Measurements from ENCODE around the gene CYP4A11. TPM values are rescaled to one million over a fixed set of nuclear protein-coding genes. Genes with fewer than 3 reads are reported as not detected.
"Not testable (repeated sequence)": the region's sequence is repeated elsewhere in the genome, so short reads cannot be mapped to it uniquely, and the experiment has no call there.

Gene CYP4A11
- total RNA-seq, 2 experiments from 2014 or later, result not detected

DNA sequence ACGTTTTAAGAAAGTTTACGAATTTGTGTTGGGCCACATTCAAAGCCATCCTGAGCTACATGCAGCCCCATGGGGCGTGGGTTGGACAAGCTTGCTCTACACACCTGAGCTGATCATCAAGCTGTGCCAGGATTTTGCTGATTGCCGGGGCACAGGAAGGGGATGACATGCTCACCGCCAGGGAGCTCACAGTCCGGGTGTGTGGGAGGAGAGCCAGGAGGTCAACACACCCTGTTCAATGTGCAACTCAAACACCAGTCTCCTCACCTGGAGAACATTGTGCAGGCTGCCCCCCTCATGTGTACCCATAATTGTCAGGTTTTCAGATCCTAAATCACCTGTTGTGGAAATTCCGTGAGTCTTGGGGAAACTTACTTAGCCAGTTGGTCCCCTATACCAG is 969 bp downstream of the CYP4A11 start:
- no peak overlapping the region for H3K27ac Mint-ChIP-seq
- peaks cover 12% of the 10 kb centered on the region for H3K27me3 Mint-ChIP-seq
- no peak overlapping the region for H3K4me3 Mint-ChIP-seq
- DNase-seq, result no peak
- no peaks in the 10 kb centered on the region for H3K4me1 Mint-ChIP-seq
- H3K36me3 Mint-ChIP-seq, result no peaks in the 10 kb centered on the region
- H3K9me3 Mint-ChIP-seq, result no peaks in the 10 kb centered on the region

GRCh38 chr1:46937270-46937669 is 4.0 kb downstream of the CYP4A11 start:
- no peak overlapping the region for H3K27ac Mint-ChIP-seq

DNA sequence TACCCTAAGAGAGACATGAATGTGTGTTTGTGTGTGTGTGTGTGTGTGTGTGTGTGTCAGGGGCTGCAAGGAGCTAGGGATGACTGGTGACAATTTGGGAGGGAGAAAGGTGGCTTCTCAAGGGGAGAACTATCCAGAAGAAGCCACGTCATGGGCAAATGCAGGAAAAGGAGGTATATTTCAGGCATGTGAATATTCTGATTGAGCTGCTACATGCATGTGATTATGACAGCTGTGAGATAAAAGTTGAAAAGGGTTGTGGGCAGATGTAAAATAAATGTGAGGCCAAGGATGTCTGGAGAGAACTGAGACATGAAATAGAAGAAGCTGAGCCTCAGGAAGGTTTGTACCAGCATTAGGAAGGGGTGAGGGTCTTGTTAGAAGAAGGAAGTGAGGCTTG is 4.5 kb downstream of the CYP4A11 start:
- H3K4me1 Mint-ChIP-seq, result no peaks in the 10 kb centered on the region
- H3K27me3 Mint-ChIP-seq, result peaks cover 8% of the 10 kb centered on the region
- H3K36me3 Mint-ChIP-seq, result no peaks in the 10 kb centered on the region
- no peak for DNase-seq
- H3K9me3 Mint-ChIP-seq, result no peaks in the 10 kb centered on the region
- H3K4me3 Mint-ChIP-seq, result no peak overlapping the region
- H3K27ac Mint-ChIP-seq, result no peak overlapping the region

More at GRCh38 chr1:46937270-46937669, 4.0 kb downstream of the CYP4A11 start:
- peaks cover 8% of the 10 kb centered on the region for H3K27me3 Mint-ChIP-seq
- H3K4me3 Mint-ChIP-seq, result no peak overlapping the region
- H3K36me3 Mint-ChIP-seq, result no peaks in the 10 kb centered on the region
- H3K4me1 Mint-ChIP-seq, result no peaks in the 10 kb centered on the region
- no peak for DNase-seq
- no peaks in the 10 kb centered on the region for H3K9me3 Mint-ChIP-seq

- not testable (repeated sequence) for H3K4me3 Mint-ChIP-seq, H3K27me3 Mint-ChIP-seq, H3K9me3 Mint-ChIP-seq, H3K36me3 Mint-ChIP-seq, DNase-seq, H3K27ac Mint-ChIP-seq, H3K4me1 Mint-ChIP-seq
Observed at GRCh38 chr1:46934852-46935251, 6.4 kb downstream of the CYP4A11 start.

- not testable (repeated sequence) for H3K9me3 Mint-ChIP-seq, H3K4me1 Mint-ChIP-seq, H3K27ac Mint-ChIP-seq, H3K4me3 Mint-ChIP-seq, H3K36me3 Mint-ChIP-seq, DNase-seq
- H3K27me3 Mint-ChIP-seq, result peaks cover 15% of the 10 kb centered on the region
Observed at GRCh38 chr1:46932020-46932419, 9.3 kb downstream of the CYP4A11 start.

GRCh38 chr1:46931151-46931550 is 10.1 kb downstream of the CYP4A11 start:
- no peak overlapping the region for H3K4me3 Mint-ChIP-seq
- no peaks in the 10 kb centered on the region for H3K4me1 Mint-ChIP-seq
- no peaks in the 10 kb centered on the region for H3K36me3 Mint-ChIP-seq
- no peaks in the 10 kb centered on the region for H3K9me3 Mint-ChIP-seq
- peaks cover 19% of the 10 kb centered on the region for H3K27me3 Mint-ChIP-seq
- no peak for DNase-seq
- no peak overlapping the region for H3K27ac Mint-ChIP-seq

DNA sequence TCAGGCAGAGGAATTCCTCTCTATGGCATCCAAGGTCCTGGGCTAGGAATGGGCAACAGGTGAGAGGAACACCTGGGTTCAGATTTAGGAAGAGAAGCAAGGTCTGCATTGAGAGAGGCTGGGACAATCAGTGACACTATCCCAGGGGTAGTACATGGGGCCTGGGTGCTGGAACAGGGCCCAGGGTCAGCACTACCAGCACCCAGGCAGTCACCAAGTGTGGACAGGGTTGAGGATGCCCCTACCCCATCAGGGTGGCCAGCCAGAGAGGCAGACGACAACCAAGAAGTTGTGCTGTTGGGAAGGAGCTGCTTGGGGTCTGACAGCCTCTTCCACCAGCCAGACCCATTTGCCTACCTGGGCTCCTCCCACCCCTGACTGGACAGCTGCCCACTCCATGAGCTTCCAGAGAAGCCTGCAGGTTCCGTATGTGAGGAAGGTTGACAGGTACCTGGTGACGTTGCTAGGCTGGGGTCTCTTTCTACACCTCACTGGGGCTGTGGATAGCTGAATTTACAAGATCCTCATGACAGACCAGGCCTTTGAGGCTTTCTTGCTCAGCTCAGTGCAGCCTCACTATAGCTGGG is 13.9 kb downstream of the CYP4A11 start:
- H3K36me3 Mint-ChIP-seq, result no peaks in the 10 kb centered on the region
- no peak for DNase-seq
- H3K27me3 Mint-ChIP-seq, result peaks cover 42% of the 10 kb centered on the region
- H3K4me1 Mint-ChIP-seq, result no peaks in the 10 kb centered on the region
- no peak overlapping the region for H3K4me3 Mint-ChIP-seq
- peaks cover 10% of the 10 kb centered on the region for H3K9me3 Mint-ChIP-seq
- H3K27ac Mint-ChIP-seq, result no peak overlapping the region

DNA sequence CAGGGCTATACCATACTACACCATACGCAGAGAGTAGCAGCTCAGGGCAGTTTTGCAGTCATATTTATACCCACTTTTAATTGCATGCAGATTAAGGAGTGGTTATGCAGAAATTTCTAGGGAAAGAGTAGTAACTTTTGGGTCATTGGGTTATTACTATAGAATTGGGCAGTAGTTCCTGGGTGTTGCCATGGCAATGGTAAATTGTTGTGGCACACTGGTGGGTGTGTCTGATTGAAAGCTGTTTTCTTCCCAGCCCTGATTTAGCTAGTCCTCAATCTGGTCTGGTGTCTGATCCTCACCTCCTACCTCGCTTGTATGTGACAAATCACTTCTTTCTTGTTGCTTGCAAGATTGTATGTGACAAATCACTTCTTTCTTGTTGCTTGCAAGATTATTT is 30.5 kb downstream of the CYP4A11 start:
- H3K4me1 Mint-ChIP-seq, result no peaks in the 10 kb centered on the region
- no peak overlapping the region for H3K4me3 Mint-ChIP-seq
- H3K27ac Mint-ChIP-seq, result no peak overlapping the region
- no peak for DNase-seq
- H3K36me3 Mint-ChIP-seq, result no peaks in the 10 kb centered on the region
- peaks cover 16% of the 10 kb centered on the region for H3K9me3 Mint-ChIP-seq
- H3K27me3 Mint-ChIP-seq, result no peaks in the 10 kb centered on the region

DNA sequence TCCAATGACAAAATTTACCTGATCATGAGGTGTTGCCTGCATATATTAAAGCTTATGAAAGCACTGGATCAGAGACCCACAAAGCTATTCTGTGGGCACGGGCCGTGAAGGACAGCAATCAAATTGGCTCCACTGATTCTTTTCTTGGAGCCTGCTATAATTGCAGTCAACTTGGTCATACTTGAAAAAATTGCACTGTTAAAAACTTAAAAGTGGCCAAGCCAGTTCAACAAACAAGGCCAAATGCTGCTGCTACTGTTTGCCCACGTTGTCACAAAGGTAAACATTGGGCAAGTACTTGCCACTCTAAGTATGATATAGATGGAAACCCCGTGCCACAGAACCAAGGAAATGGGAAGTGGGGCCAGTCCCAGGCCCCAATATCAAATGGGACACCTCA is 37.8 kb downstream of the CYP4A11 start:
- Mint-ChIP-seq H3K4me3 (no peak overlapping the region), H3K36me3 (no peaks in the 10 kb centered on the region), H3K27ac (no peak overlapping the region), H3K27me3 (peaks cover 7% of the 10 kb centered on the region), H3K4me1 (no peaks in the 10 kb centered on the region), H3K9me3 (peaks cover 15% of the 10 kb centered on the region)
- no peak for DNase-seq

GRCh38 chr1:46900401-46900800 is 40.9 kb downstream of the CYP4A11 start:
- no peaks in the 10 kb centered on the region for H3K4me1 Mint-ChIP-seq
- no peak overlapping the region for H3K4me3 Mint-ChIP-seq
- H3K27ac Mint-ChIP-seq, result no peak overlapping the region
- H3K36me3 Mint-ChIP-seq, result no peaks in the 10 kb centered on the region
- no peak for DNase-seq
- peaks cover 6% of the 10 kb centered on the region for H3K9me3 Mint-ChIP-seq
- peaks cover 7% of the 10 kb centered on the region for H3K27me3 Mint-ChIP-seq

DNA sequence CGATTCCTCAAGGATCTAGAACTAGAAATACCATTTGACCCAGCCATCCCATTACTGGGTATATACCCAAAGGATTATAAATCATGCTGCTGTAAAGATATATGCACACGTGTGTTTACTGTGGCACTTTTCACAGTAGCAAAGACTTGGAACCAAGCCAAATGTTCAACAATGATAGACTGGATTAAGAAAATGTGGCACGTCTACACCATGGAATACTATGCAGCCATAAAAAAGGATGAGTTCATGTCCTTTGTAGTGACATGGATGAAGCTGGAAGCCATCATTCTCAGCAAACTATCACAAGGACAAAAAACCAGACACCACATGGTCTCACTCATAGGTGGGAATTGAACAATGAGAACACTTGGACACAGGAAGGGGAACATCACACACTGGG is 59.6 kb downstream of the CYP4A11 start:
- H3K4me3 Mint-ChIP-seq, H3K9me3 Mint-ChIP-seq, H3K36me3 Mint-ChIP-seq, H3K4me1 Mint-ChIP-seq, H3K27ac Mint-ChIP-seq, H3K27me3 Mint-ChIP-seq, DNase-seq: not testable (repeated sequence)

Other genes starting within 250 kb of the CYP4A11 start
- gene EFCAB14, start 222.4 kb downstream of the CYP4A11 start, total RNA-seq, result 10 to 100 TPM; 38.3 to 42.5 TPM
- not detected for gene CYP4B1, start 142.4 kb downstream of the CYP4A11 start, total RNA-seq
- not detected for gene CYP4X1, start 82.2 kb upstream of the CYP4A11 start, total RNA-seq
- gene CYP4Z1, start 125.8 kb upstream of the CYP4A11 start, total RNA-seq, result not detected
- gene CYP4A22, start 196.0 kb upstream of the CYP4A11 start, total RNA-seq, result not detected
- gene PDZK1IP1, start 248.6 kb upstream of the CYP4A11 start, total RNA-seq, result not detected